Measurements from ENCODE around the gene PLCB4.

- no peak for TF ChIP-seq CTCF (optimal IDR thresholded peaks at IDR 0.05 in 1 of 3, IDR thresholded peaks at IDR 0.05 in 1 of 3, conservative IDR thresholded peaks at IDR 0.05 in 1 of 3; ENCODE audit: extremely low read depth in 1 of 3, insufficient read depth in 2 of 3, low read length in 3 of 3)
- no peak for TF ChIP-seq EZH2 (IDR thresholded peaks at IDR 0.05; ENCODE audit: low read length)
Observed at GRCh38 chr20:9036593-9036992, 32.3 kb upstream of the PLCB4 start.
